Stomach (tissue), 4 donors: Measurements from ENCODE around the gene LZTR1.
"Not testable (repeated sequence)": the region's sequence is repeated elsewhere in the genome, so short reads cannot be mapped to it uniquely, and the experiment has no call there.

ENCODE experiments used
- CTCF ChIP-seq, 7 experiments: fragments of 450-650 bp in 4 of 7; fragments of 200-600 bp in 3 of 7; sonication (generic) in 3 of 7; IDR thresholded peaks; one replicate each; pipeline ENCODE4 v1.5.1; 2016 to 2019; ENCODE audit warnings: antibody characterized with exemption in 7 of 7, control low read depth in 2 of 7, mild to moderate bottlenecking in 1 of 7
- POLR2AphosphoS5 ChIP-seq, 3 donors: sonication (generic); formaldehyde crosslinking; IDR thresholded peaks; one replicate each; pipeline ENCODE4 v1.6.1; 2016; ENCODE audit warnings: antibody characterized with exemption in 3 of 3

- not testable (repeated sequence) for TF ChIP-seq CTCF, POLR2AphosphoS5 (IDR thresholded peaks at IDR 0.05)
These were observed 27.1 kb downstream of the LZTR1 start for GRCh38 chr22:21009208-21009607.
